Ishikawa (cell line): ENCODE results near the gene DNAJC24.

Experiments
- CREB1 ChIP-seq: IDR thresholded peaks from 2 replicates; pipeline ENCODE4 v1.6.1; 2012; ENCODE audit warnings: low read depth
- FOXM1 ChIP-seq: IDR thresholded peaks from 2 replicates; pipeline ENCODE4 v1.6.1; 2012; ENCODE audit warnings: low read depth, borderline replicate concordance

DNA sequence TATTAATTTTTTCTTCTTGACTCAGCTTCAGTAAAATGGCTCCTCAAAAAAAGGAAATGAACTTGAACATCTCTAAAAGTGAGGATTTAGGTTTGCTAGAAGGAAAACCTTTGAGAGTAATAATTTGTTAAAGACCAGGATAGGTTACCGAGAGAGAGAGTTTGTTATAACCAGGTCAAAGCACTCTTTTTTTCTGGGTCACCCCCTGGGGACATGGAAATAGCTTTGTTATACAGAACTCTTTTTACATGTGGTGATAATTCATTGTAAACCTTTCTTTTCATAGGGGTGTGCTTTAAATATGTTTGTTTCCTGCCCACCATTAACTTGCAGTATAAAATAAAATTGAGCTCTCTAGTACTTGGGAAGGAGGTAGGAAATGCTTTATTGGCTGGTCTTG lies 47.7 kb downstream of the DNAJC24 start:
- TF ChIP-seq CREB1: no peak
- no peak for TF ChIP-seq FOXM1
